ENCODE data around the gene VEGFC. TPM values are rescaled to one million over a fixed set of nuclear protein-coding genes. Genes with fewer than 3 reads are reported as not detected.

VEGFC gene
- polyA plus RNA-seq, 1 donor from 2014 or later, result 0.63 TPM

GRCh38 chr4:176840166-176840565, 47.4 kb upstream of the VEGFC start:
- Histone ChIP-seq H4K20me1 (ENCODE audit: insufficient read depth) (no peaks in the 10 kb centered on the region), H2AFZ (ENCODE audit: low read depth, low read length) (no peak overlapping the region), H3F3A (ENCODE audit: insufficient read depth, low read length, poor library complexity, severe bottlenecking) (no peaks in the 10 kb centered on the region), H3K9ac (ENCODE audit: low read length) (no peak overlapping the region), H3K4me2 (ENCODE audit: low read length) (no peak overlapping the region), H3K27me3 (ENCODE audit: insufficient read depth, low read depth, low read length) (no peaks in the 10 kb centered on the region), H3K9me3 (ENCODE audit: low read length) (no peaks in the 10 kb centered on the region), H3K9me2 (ENCODE audit: insufficient read depth, low read length) (no peaks in the 10 kb centered on the region), H3K36me3 (ENCODE audit: insufficient read depth, low read length) (no peaks in the 10 kb centered on the region), H3K4me3 (ENCODE audit: low read length) (no peak overlapping the region), H3K27ac (ENCODE audit: low read length) (no peak overlapping the region), H3K79me2 (replicated peaks; ENCODE audit: insufficient read depth, low read length) (no peaks in the 10 kb centered on the region)
- TF ChIP-seq RAD21 (conservative IDR thresholded peaks at IDR 0.05) (no peak), POLR2AphosphoS5 (IDR thresholded peaks at IDR 0.05) (no peak), MXI1 (conservative IDR thresholded peaks at IDR 0.05; ENCODE audit: poor library complexity, severe bottlenecking) (no peak), SMC3 (conservative IDR thresholded peaks at IDR 0.05; ENCODE audit: poor library complexity) (no peak), EP300 (conservative IDR thresholded peaks at IDR 0.05; ENCODE audit: poor library complexity, severe bottlenecking) (no peak), TAF1 (IDR thresholded peaks at IDR 0.05; ENCODE audit: low read depth) (no peak), EZH2 (IDR thresholded peaks at IDR 0.05; ENCODE audit: borderline replicate concordance, insufficient read depth, low read length, poor library complexity, severe bottlenecking) (no peak)
- TF ChIP-seq, protein P1, sequence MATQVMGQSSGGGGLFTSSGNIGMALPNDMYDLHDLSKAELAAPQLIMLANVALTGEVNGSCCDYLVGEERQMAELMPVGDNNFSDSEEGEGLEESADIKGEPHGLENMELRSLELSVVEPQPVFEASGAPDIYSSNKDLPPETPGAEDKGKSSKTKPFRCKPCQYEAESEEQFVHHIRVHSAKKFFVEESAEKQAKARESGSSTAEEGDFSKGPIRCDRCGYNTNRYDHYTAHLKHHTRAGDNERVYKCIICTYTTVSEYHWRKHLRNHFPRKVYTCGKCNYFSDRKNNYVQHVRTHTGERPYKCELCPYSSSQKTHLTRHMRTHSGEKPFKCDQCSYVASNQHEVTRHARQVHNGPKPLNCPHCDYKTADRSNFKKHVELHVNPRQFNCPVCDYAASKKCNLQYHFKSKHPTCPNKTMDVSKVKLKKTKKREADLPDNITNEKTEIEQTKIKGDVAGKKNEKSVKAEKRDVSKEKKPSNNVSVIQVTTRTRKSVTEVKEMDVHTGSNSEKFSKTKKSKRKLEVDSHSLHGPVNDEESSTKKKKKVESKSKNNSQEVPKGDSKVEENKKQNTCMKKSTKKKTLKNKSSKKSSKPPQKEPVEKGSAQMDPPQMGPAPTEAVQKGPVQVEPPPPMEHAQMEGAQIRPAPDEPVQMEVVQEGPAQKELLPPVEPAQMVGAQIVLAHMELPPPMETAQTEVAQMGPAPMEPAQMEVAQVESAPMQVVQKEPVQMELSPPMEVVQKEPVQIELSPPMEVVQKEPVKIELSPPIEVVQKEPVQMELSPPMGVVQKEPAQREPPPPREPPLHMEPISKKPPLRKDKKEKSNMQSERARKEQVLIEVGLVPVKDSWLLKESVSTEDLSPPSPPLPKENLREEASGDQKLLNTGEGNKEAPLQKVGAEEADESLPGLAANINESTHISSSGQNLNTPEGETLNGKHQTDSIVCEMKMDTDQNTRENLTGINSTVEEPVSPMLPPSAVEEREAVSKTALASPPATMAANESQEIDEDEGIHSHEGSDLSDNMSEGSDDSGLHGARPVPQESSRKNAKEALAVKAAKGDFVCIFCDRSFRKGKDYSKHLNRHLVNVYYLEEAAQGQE (IDR thresholded peaks at IDR 0.05; ENCODE audit: borderline replicate concordance), result no peak
- TF ChIP-seq, protein P2, sequence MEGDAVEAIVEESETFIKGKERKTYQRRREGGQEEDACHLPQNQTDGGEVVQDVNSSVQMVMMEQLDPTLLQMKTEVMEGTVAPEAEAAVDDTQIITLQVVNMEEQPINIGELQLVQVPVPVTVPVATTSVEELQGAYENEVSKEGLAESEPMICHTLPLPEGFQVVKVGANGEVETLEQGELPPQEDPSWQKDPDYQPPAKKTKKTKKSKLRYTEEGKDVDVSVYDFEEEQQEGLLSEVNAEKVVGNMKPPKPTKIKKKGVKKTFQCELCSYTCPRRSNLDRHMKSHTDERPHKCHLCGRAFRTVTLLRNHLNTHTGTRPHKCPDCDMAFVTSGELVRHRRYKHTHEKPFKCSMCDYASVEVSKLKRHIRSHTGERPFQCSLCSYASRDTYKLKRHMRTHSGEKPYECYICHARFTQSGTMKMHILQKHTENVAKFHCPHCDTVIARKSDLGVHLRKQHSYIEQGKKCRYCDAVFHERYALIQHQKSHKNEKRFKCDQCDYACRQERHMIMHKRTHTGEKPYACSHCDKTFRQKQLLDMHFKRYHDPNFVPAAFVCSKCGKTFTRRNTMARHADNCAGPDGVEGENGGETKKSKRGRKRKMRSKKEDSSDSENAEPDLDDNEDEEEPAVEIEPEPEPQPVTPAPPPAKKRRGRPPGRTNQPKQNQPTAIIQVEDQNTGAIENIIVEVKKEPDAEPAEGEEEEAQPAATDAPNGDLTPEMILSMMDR (IDR thresholded peaks at IDR 0.05; ENCODE audit: poor library complexity, severe bottlenecking), result no peak

GRCh38 chr4:176839656-176840055, 46.9 kb upstream of the VEGFC start:
- no peak for TF ChIP-seq EZH2 (IDR thresholded peaks at IDR 0.05; ENCODE audit: borderline replicate concordance, insufficient read depth, low read length, poor library complexity, severe bottlenecking)
- Histone ChIP-seq H3K36me3 (ENCODE audit: insufficient read depth, low read length) (no peaks in the 10 kb centered on the region), H3K4me2 (ENCODE audit: low read length) (no peak overlapping the region), H3K4me3 (ENCODE audit: low read length) (no peak overlapping the region), H3K9me2 (ENCODE audit: insufficient read depth, low read length) (no peaks in the 10 kb centered on the region), H3K79me2 (replicated peaks; ENCODE audit: insufficient read depth, low read length) (no peaks in the 10 kb centered on the region), H4K20me1 (ENCODE audit: insufficient read depth) (no peaks in the 10 kb centered on the region), H2AFZ (ENCODE audit: low read depth, low read length) (no peak overlapping the region), H3K9me3 (ENCODE audit: low read length) (no peaks in the 10 kb centered on the region), H3K27me3 (ENCODE audit: insufficient read depth, low read depth, low read length) (no peaks in the 10 kb centered on the region), H3K9ac (ENCODE audit: low read length) (no peak overlapping the region), H3K27ac (ENCODE audit: low read length) (no peak overlapping the region), H3F3A (ENCODE audit: insufficient read depth, low read length, poor library complexity, severe bottlenecking) (no peaks in the 10 kb centered on the region)

Measured in neural cell (in vitro differentiated cells).